Adrenal gland (tissue), 5 donors: ENCODE data around the gene RICTOR.

Source experiments
- CTCF ChIP-seq, 6 experiments: fragments of 450-650 bp in 4 of 6; fragments of 200-600 bp in 2 of 6; sonication (generic) in 1 of 6; IDR thresholded peaks; 1 replicate in 5 of 6; 2 replicates in 1 of 6; pipeline versions ENCODE4 v1.5.1 to v1.8.0; 2016 to 2021; ENCODE audit warnings: antibody characterized with exemption in 6 of 6, mild to moderate bottlenecking in 2 of 6, moderate library complexity in 1 of 6
- POLR2A ChIP-seq, 2 donors: fragments of 450-650 bp; IDR thresholded peaks; one replicate each; pipeline ENCODE4 v1.6.1; 2017; ENCODE audit warnings: antibody characterized with exemption in 2 of 2, mild to moderate bottlenecking in 2 of 2, moderate library complexity in 1 of 2
- donor health status: DM: no; HTN: no; CAD: no.

GRCh38 chr5:38948501-38948900 is 125.7 kb downstream of the RICTOR start:
- TF ChIP-seq CTCF (IDR thresholded peaks at IDR 0.05) (no peak), POLR2A (IDR thresholded peaks at IDR 0.05) (no peak)
